GM13976 (cell line): ENCODE measurements around the gene SPSB3.

Experiments used
- DNase-seq: peaks from one replicate; pipeline ENCODE4 v3.0.0; 2012; ENCODE audit warnings: low spot score
- CTCF ChIP-seq: IDR thresholded peaks from 2 replicates; pipeline ENCODE4 v1.5.1; 2012; ENCODE audit warnings: borderline replicate concordance, mild to moderate bottlenecking; ENCODE audit not compliant: insufficient read depth; ENCODE audit errors: extremely low read depth, missing control alignments, control extremely low read depth
- in situ Hi-C: fragments of 300-500 bp; cut with MboI; formaldehyde crosslinking; loops from one replicate; pipeline ENCODE4 v1.12.0; 2022; ENCODE audit warnings: low sequenced_read_pairs, mixed read lengths, inconsistent platforms; ENCODE audit not compliant: unreplicated experiment

SPSB3 gene

GRCh38 chr16:1825864-1826690, 43.7 kb upstream of the SPSB3 start:
- DNase-seq, result peak; percentile 89
- no peak for TF ChIP-seq CTCF
- in situ Hi-C loops, result no loop called here

DNA sequence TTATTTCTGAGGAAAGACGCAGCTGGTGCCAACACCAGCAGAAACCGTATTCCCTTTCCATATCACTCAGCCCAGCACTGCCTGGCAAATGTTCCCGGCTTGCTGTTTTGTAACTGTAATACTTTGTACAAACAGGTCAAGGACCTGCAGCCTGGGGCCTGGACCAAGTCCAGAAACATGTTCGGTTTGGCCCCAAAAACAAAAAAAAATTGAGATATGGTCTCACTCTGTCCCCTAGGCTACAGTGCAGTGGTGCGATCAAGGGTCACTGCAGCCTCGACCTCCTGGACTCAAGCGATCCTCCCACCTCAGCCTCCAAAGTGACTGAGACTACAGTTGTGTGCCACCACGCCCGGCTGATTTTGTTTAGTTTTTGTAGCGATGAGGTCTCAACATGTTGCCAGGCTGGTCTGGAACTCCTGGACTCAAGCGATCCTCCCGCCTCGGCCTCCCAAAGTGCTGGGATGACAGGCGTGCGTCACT, 43.1 kb upstream of the SPSB3 start:
- in situ Hi-C loops, result no loop called here
- no peak for DNase-seq
- TF ChIP-seq CTCF, result no peak

- in situ Hi-C loops, result no loop called here
- peak; percentile 54 for DNase-seq
- no peak for TF ChIP-seq CTCF
Observed at GRCh38 chr16:1823821-1824220, 41.5 kb upstream of the SPSB3 start.

DNA sequence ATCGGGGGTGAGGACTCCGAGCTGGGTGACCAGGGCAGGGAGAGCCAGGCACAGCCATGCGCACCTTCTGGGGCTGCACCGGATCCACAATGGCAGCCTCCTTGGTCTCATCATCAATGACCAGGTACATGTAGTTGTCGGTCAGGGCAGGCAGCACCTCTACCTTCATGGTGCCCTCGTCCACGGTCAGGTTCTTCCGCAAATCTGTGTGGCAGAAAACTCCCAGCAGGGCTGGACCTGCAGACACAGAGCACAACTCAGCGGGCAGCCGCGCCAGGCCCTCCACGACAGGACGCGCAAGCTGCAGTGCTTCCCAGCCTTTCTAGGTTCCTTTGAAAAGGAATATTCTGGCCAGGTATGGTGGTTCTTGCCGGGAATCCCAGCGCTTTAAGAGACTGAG, 40.4 kb upstream of the SPSB3 start:
- no peak for TF ChIP-seq CTCF
- in situ Hi-C loops, result no loop called here
- no peak for DNase-seq

DNA sequence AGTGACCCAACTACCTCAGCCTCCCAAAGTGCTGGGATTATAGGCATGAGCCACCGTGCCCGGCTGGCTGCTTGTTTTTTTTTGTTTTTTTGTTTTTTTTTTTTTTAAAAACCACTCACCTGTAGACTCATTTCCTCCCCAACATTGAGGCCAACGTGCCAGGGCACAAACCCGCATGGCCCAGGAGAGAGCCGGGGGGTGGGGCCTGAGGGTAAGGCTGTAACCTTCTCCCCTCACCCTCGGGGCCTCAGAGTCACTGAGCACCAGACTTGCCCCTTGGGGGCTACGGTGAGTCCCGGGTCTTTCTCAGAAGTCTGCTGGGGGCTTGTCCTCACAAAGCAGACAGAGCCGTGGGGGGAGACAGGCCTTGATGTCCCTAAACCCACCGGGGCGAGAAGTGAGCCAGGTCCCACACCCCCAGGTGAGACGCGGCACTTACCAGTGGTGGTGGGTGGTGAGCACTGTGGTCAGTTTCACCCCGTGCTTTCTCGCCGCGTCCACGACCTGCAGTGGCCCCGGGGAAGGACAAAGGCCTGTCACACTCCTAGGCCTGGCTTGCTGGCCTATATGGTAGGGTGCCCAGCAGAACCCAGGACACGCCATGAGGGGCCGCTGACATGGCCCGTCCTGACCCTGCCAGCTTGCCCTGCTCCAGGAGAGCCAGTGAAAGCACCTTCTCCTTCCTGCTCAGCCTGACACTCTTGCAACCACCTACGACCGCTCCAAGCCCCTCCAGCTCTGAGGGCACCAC, 39.7 kb upstream of the SPSB3 start:
- in situ Hi-C loops, result no loop called here
- DNase-seq, result no peak
- TF ChIP-seq CTCF, result no peak

DNA sequence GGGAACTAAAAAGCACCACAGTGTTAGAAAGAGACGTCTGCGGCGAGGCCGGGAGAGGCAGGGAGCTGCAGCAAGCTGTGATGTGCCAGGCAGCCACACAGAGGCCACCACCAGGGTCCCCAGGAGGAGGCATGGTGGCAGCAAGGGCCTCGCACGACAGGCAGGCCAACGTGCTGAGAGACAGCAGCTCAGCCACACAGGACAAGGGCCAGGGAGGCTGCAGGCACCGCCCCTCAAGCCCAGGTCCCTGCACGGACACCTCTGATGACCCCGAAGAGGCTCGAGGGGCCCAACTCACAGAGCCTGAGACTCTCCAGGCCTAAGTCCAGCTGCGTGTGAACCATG, 38.5 kb upstream of the SPSB3 start:
- in situ Hi-C loops, result no loop called here
- DNase-seq, result no peak
- no peak for TF ChIP-seq CTCF
